K562 (cell line): ENCODE measurements around the gene RALGPS1. TPM values are rescaled to one million over a fixed set of nuclear protein-coding genes. Genes with fewer than 3 reads are reported as not detected.
A peak's percentile ranks its signal among the peaks of the same experiment; 100 is the strongest.

Experiments used
- ATAC-seq: fragments of 200-7000 bp; cut with Tn5 transposase; 3 replicates; pipeline ENCODE4 v1.9.1; 2020; ENCODE audit warnings: moderate library complexity
- BruUV-seq: library from RNA; stranded (reverse); fragments of 400-500 nt; replicated peaks from 2 replicates; lab custom pipeline; 2021; lab: Mats Ljungman, UMichigan
- CTCF ChIA-PET: fragments of 300-600 bp; formaldehyde crosslinking; extraction: SDS; loops from one replicate; lab custom pipeline; 2021; ENCODE audit warnings: low intra/inter-chr PET ratio; lab: Yijun Ruan, JAX
- POLR2A ChIA-PET: fragments of 300-600, 350-650 bp; sonication (Branson Sonifier 250); formaldehyde crosslinking; extraction: SDS; loops from one replicate; lab custom pipeline; 2021; ENCODE audit warnings: antibody characterized with exemption, inconsistent platforms; lab: Yijun Ruan, JAX
- DNase-seq, 4 experiments: peaks; one replicate each; pipeline versions ENCODE4 v3.0.0 to v3.0.0-alpha.2; 2011 to 2018; ENCODE audit warnings: low spot score in 3 of 4, mixed read lengths in 3 of 4; ENCODE audit errors: extremely low read depth in 1 of 4
- FAIRE-seq: peaks from 2 replicates; lab custom pipeline; 2011; peaks lifted over from hg19 to GRCh38; lab: Jason Lieb, UNC
- H2AFZ ChIP-seq: 2 replicates; pipeline ENCODE4 v1.6.0; 2011; ENCODE audit warnings: low read depth, low read length, control low read depth, inconsistent platforms
- H3K27ac ChIP-seq: fragments of 200-600 bp; 3 replicates; pipeline ENCODE4 v1.8.0; 2011; ENCODE audit warnings: low read depth, mild to moderate bottlenecking, control low read depth, inconsistent platforms, low read length, moderate library complexity, mixed read lengths; ENCODE audit errors: extremely low read depth
- H3K27me3 ChIP-seq, 2 experiments: fragments of 300-600 bp in 1 of 2; 2 replicates in 1 of 2; 3 replicates in 1 of 2; pipeline versions ENCODE4 v1.6.0 to v1.8.0; 2011; ENCODE audit warnings: inconsistent platforms in 2 of 2, low read length in 2 of 2, mild to moderate bottlenecking in 1 of 2, mixed read lengths in 1 of 2, moderate library complexity in 1 of 2; ENCODE audit not compliant: control insufficient read depth in 2 of 2, insufficient read depth in 2 of 2
- H3K36me3 ChIP-seq: fragments of 300-600 bp; 3 replicates; pipeline ENCODE4 v1.8.0; 2011; ENCODE audit warnings: mild to moderate bottlenecking, low read length, inconsistent platforms; ENCODE audit not compliant: control insufficient read depth, insufficient read depth
- H3K4me1 ChIP-seq, 2 experiments: fragments of 200-600 bp in 1 of 2; replicated peaks in 1 of 2; 2 replicates in 1 of 2; 3 replicates in 1 of 2; pipeline versions ENCODE4 v1.5.1 to v1.8.0; 2011; ENCODE audit warnings: inconsistent platforms in 2 of 2, low read length in 2 of 2, mild to moderate bottlenecking in 1 of 2, mixed read lengths in 1 of 2, moderate library complexity in 1 of 2; ENCODE audit not compliant: control insufficient read depth in 2 of 2, insufficient read depth in 2 of 2
- H3K4me2 ChIP-seq: 2 replicates; pipeline ENCODE4 v1.6.1; 2011; ENCODE audit warnings: low read length, control low read depth, inconsistent platforms, mixed read lengths; ENCODE audit not compliant: insufficient read depth
- H3K4me3 ChIP-seq: fragments of 200-600 bp; sonication (generic), shearing (Covaris generic); 2 replicates; pipeline ENCODE4 v1.5.1; 2016; ENCODE audit warnings: control low read depth, inconsistent platforms
- H3K79me2 ChIP-seq: fragments of 200-600 bp; 3 replicates; pipeline ENCODE4 v1.8.0; 2011; ENCODE audit warnings: low read length, inconsistent platforms; ENCODE audit not compliant: control insufficient read depth, insufficient read depth
- H3K9ac ChIP-seq, 2 experiments: 2 replicates each; pipeline versions ENCODE4 v1.6.0 to v1.6.1; 2011; ENCODE audit warnings: low read depth in 2 of 2, low read length in 2 of 2, control low read depth in 1 of 2, inconsistent platforms in 1 of 2, mild to moderate bottlenecking in 1 of 2, mixed read lengths in 1 of 2; ENCODE audit not compliant: insufficient read depth in 1 of 2
- H3K9me1 ChIP-seq: one replicate; pipeline ENCODE4 v1.6.0; 2011; ENCODE audit warnings: inconsistent platforms, mild to moderate bottlenecking, low read length, moderate library complexity; ENCODE audit not compliant: control insufficient read depth, insufficient read depth
- H3K9me3 ChIP-seq: replicated peaks from 2 replicates; pipeline ENCODE4 v1.5.1; 2011; ENCODE audit warnings: low read depth, low read length, inconsistent platforms; ENCODE audit not compliant: control insufficient read depth, insufficient read depth
- H4K20me1 ChIP-seq: replicated peaks from 2 replicates; pipeline ENCODE4 v1.6.1; 2011; ENCODE audit warnings: low read length, inconsistent platforms, mixed read lengths; ENCODE audit not compliant: control insufficient read depth, insufficient read depth
- CAMTA2 ChIP-seq: fragments of 250-450 bp; sonication (Bioruptor Pico); conservative IDR thresholded peaks from 2 replicates; pipeline ENCODE4 v1.5.1; 2022
- CEBPB ChIP-seq: fragments of 450-650 bp; IDR thresholded peaks from 2 replicates; pipeline ENCODE4 v1.6.1; 2016; ENCODE audit warnings: missing genetic modification characterization, missing compliant biosample characterization
- CEBPG ChIP-seq, 3 experiments: fragments of 200-800 bp in 1 of 3; sonication (Bioruptor generic) in 1 of 3; sonication (generic) in 1 of 3; formaldehyde crosslinking in 1 of 3; IDR thresholded peaks in 2 of 3; conservative IDR thresholded peaks in 1 of 3; 2 replicates each; pipeline versions ENCODE4 v1.6.1 to v1.8.0; 2016 to 2022; ENCODE audit warnings: missing compliant biosample characterization in 2 of 3, missing genetic modification characterization in 2 of 3, mild to moderate bottlenecking in 1 of 3, missing genetic modification reagents in 1 of 3
- EGR1 ChIP-seq: fragments of 450-650 bp; conservative IDR thresholded peaks from 2 replicates; pipeline ENCODE4 v1.6.1; 2017; ENCODE audit warnings: mild to moderate bottlenecking
- GABPB1 ChIP-seq: sonication (generic); formaldehyde crosslinking; IDR thresholded peaks from 2 replicates; pipeline ENCODE4 v1.8.0; 2022; ENCODE audit warnings: mild to moderate bottlenecking, missing genetic modification reagents
- GTF2A2 ChIP-seq: IDR thresholded peaks from 2 replicates; pipeline ENCODE4 v1.6.1; 2016; ENCODE audit warnings: mild to moderate bottlenecking, missing genetic modification characterization, missing compliant biosample characterization
- NCOA6 ChIP-seq: fragments of 450-650 bp; IDR thresholded peaks from 2 replicates; pipeline ENCODE4 v1.6.1; 2017; ENCODE audit warnings: mild to moderate bottlenecking
- NEUROD1 ChIP-seq: fragments of 150-350 bp; IDR thresholded peaks from 2 replicates; pipeline ENCODE4 v1.6.1; 2014; ENCODE audit warnings: borderline replicate concordance, low read length, low read depth; ENCODE audit not compliant: partially characterized antibody
- PCBP1 ChIP-seq: fragments of 200-400 bp; formaldehyde crosslinking; IDR thresholded peaks from 2 replicates; pipeline ENCODE4 v1.6.1; 2018; ENCODE audit warnings: mild to moderate bottlenecking, low read depth, low read length; ENCODE audit not compliant: poor library complexity, severe bottlenecking
- TEAD2 ChIP-seq: fragments of 450-650 bp; IDR thresholded peaks from 2 replicates; pipeline ENCODE4 v1.6.1; 2016; ENCODE audit warnings: missing genetic modification characterization, control low read depth, missing compliant biosample characterization
- TSC22D4 ChIP-seq: fragments of 450-650 bp; IDR thresholded peaks from 2 replicates; pipeline ENCODE4 v1.6.1; 2016; ENCODE audit warnings: missing genetic modification characterization, missing biosample characterization, control low read depth
- ZBTB8A ChIP-seq: fragments of 450-650 bp; IDR thresholded peaks from 2 replicates; pipeline ENCODE4 v1.6.1; 2018; ENCODE audit warnings: mild to moderate bottlenecking, moderate library complexity; ENCODE audit not compliant: partially characterized antibody
- ZNF124 ChIP-seq: sonication (generic); formaldehyde crosslinking; IDR thresholded peaks from 2 replicates; pipeline ENCODE4 v1.8.1; 2022; ENCODE audit warnings: missing genetic modification reagents
- ZNF174 ChIP-seq: fragments of 250-450 bp; sonication (Bioruptor Pico); IDR thresholded peaks from 2 replicates; pipeline ENCODE4 v1.4.0; 2020; ENCODE audit warnings: mild to moderate bottlenecking
- WGBS: fragments of 100-300 bp; shearing (Covaris generic); methylation state at CpG from one replicate; pipeline ENCODE4 v1.1.6; 2016; ENCODE audit warnings: low coverage, mixed read lengths; ENCODE audit not compliant: insufficient coverage; ENCODE audit errors: missing lambda C conversion rate; 5-methylcytosine and 5-hydroxymethylcytosine counted together
- in situ Hi-C: fragments of 300-500 bp; cut with MboI; formaldehyde crosslinking; loops from 4 replicates; pipeline ENCODE4 v1.15.0; 2018; ENCODE audit warnings: inconsistent platforms, mixed read lengths
- intact Hi-C: fragments of 100-400 bp; cut with micrococcal nuclease; formaldehyde crosslinking; loops from 2 replicates; pipeline ENCODE4 v1.14.2; 2022
- polyA plus RNA-seq, 8 experiments: library from polyadenylated mRNA; depleted of rRNA in 4 of 8; stranded (reverse) in 5 of 8; unstranded in 3 of 8; fragments of >200 nt; fragmentation: Nextera tagmentation in 2 of 8; fragmentation: Illumina TruSeq in 1 of 8; extraction: Ambion mirVana in 2 of 8; extraction: Trizol in 1 of 8; gene quantifications; 2 replicates each; pipeline versions ENCODE4 v1.2.1 to v1.2.3, GENCODE V29; 2011 to 2014; ENCODE audit warnings: inconsistent platforms in 1 of 8, missing spikeins in 1 of 8
- total RNA-seq, 7 experiments: library from RNA; depleted of rRNA in 6 of 7; stranded (reverse); fragments of >200 nt in 6 of 7; fragmentation: Illumina TruSeq in 2 of 7; extraction: Trizol in 2 of 7; gene quantifications; 2 replicates each; pipeline versions ENCODE4 v1.2.1 to v1.2.3, GENCODE V29; 2011 to 2021; ENCODE audit warnings: low replicate concordance in 1 of 7
- TF ChIP-seq, protein P1 (sequence below): conservative IDR thresholded peaks from 2 replicates; pipeline ENCODE4 v1.6.1; 2011; ENCODE audit warnings: low read depth, mild to moderate bottlenecking, low read length; ENCODE audit not compliant: control insufficient read depth
- TF ChIP-seq, protein P2 (sequence below): fragments of 250-450 bp; sonication (Bioruptor Pico); IDR thresholded peaks from 2 replicates; pipeline ENCODE4 v1.4.0; 2020

Gene RALGPS1
- total and polyA plus RNA-seq, 9 of the 15 experiments (the other 6 are each of a cell fraction or from before 2014, with no cell fraction given), result 0.04 to 2.6 (median 1.5) TPM

DNA sequence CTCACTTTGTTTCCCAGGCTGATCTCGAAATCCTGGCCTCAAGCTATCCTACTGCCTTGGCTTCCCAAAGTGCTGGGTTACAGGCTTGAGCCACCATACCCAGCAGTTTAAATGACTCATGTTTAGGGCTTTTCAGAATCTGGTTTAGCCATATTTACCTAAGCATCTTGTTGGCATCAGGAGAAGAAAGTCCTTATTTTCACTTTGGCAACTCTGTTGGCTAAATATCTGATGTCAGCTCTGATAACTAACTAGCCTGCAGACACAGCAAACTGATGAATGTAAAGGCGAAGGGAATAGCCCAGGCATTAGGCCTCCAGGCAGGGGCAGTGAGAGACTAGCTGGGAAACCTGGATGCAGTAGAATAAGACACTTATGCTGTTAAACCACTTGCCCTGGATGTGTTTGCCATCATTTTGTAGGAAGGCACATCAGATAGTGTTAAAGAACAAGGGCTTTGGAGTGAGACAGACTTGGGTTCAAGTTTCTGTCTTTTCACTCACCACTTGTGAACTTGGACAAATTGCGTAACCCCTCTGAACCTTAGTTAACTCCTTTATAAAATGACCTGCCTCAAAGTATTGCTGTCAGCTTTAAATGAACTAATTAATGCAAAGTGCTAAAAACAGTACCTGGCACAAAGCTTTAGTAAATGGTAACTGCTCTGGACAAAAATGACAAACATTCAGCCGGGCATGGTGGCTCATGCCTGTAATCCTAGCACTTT is 315.3 kb downstream of the RALGPS1 start:
- no peak for ATAC-seq
- no TSS peak for BruUV-seq
- DNase-seq, result no peak
- H3K27ac ChIP-seq, result no peak overlapping the region
- no peak for FAIRE-seq
- H2AFZ ChIP-seq, result no peak overlapping the region
- H3K4me3 ChIP-seq, result no peak overlapping the region
- 15% methylated on average over 4 of the region's 4 CpGs for WGBS
- no peaks in the 10 kb centered on the region for H4K20me1 ChIP-seq
- H3K4me2 ChIP-seq, result no peak overlapping the region
- H3K9ac ChIP-seq, result no peak overlapping the region
- CTCF ChIA-PET, result no interaction called here
- intact Hi-C loops (loop anchor here (10.0 kb wide), 1 partner anchor 195 kb away; the partner anchor contains the start of gene ZNF79), in situ Hi-C loops (no loop called here)
- peaks cover 0 to 9% of the 10 kb centered on the region in 2 experiments; a peak in 2 of 5 replicates for H3K27me3 ChIP-seq
- no peaks in the 10 kb centered on the region for H3K9me1 ChIP-seq
- H3K36me3 ChIP-seq, result no peaks in the 10 kb centered on the region
- POLR2A ChIA-PET, result no interaction called here
- H3K79me2 ChIP-seq, result no peaks in the 10 kb centered on the region
- no peaks in the 10 kb centered on the region for H3K9me3 ChIP-seq
- peaks cover 0 to 10% of the 10 kb centered on the region in 2 experiments; a peak in 2 of 5 replicates for H3K4me1 ChIP-seq
- TF ChIP-seq TEAD2 (tag) (no peak), CAMTA2 (CRISPR knock-in tag) (no peak), CEBPB (tag) (peak; percentile 89), ZNF174 (CRISPR knock-in tag) (no peak), GABPB1 (CRISPR knock-in tag) (no peak), PCBP1 (no peak), NCOA6 (no peak), ZNF124 (no peak), ZBTB8A (no peak), EGR1 (no peak), CEBPG (CRISPR knock-in tag; IDR thresholded peaks at IDR 0.05) (peak; percentile 45; the same call in 1 of the 2 replicates), CEBPG (tag; conservative IDR thresholded peaks at IDR 0.05 in 1 of 2, IDR thresholded peaks at IDR 0.05 in 1 of 2) (peak; percentile 63 to 81), TSC22D4 (tag) (no peak), GTF2A2 (tag) (no peak), NEUROD1 (no peak)
- TF ChIP-seq, protein P1, sequence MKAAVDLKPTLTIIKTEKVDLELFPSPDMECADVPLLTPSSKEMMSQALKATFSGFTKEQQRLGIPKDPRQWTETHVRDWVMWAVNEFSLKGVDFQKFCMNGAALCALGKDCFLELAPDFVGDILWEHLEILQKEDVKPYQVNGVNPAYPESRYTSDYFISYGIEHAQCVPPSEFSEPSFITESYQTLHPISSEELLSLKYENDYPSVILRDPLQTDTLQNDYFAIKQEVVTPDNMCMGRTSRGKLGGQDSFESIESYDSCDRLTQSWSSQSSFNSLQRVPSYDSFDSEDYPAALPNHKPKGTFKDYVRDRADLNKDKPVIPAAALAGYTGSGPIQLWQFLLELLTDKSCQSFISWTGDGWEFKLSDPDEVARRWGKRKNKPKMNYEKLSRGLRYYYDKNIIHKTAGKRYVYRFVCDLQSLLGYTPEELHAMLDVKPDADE, result no peak
- TF ChIP-seq, protein P2, sequence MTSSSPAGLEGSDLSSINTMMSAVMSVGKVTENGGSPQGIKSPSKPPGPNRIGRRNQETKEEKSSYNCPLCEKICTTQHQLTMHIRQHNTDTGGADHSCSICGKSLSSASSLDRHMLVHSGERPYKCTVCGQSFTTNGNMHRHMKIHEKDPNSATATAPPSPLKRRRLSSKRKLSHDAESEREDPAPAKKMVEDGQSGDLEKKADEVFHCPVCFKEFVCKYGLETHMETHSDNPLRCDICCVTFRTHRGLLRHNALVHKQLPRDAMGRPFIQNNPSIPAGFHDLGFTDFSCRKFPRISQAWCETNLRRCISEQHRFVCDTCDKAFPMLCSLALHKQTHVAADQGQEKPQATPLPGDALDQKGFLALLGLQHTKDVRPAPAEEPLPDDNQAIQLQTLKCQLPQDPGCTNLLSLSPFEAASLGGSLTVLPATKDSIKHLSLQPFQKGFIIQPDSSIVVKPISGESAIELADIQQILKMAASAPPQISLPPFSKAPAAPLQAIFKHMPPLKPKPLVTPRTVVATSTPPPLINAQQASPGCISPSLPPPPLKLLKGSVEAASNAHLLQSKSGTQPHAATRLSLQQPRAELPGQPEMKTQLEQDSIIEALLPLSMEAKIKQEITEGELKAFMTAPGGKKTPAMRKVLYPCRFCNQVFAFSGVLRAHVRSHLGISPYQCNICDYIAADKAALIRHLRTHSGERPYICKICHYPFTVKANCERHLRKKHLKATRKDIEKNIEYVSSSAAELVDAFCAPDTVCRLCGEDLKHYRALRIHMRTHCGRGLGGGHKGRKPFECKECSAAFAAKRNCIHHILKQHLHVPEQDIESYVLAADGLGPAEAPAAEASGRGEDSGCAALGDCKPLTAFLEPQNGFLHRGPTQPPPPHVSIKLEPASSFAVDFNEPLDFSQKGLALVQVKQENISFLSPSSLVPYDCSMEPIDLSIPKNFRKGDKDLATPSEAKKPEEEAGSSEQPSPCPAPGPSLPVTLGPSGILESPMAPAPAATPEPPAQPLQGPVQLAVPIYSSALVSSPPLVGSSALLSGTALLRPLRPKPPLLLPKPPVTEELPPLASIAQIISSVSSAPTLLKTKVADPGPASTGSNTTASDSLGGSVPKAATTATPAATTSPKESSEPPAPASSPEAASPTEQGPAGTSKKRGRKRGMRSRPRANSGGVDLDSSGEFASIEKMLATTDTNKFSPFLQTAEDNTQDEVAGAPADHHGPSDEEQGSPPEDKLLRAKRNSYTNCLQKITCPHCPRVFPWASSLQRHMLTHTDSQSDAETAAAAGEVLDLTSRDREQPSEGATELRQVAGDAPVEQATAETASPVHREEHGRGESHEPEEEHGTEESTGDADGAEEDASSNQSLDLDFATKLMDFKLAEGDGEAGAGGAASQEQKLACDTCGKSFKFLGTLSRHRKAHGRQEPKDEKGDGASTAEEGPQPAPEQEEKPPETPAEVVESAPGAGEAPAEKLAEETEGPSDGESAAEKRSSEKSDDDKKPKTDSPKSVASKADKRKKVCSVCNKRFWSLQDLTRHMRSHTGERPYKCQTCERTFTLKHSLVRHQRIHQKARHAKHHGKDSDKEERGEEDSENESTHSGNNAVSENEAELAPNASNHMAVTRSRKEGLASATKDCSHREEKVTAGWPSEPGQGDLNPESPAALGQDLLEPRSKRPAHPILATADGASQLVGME (CRISPR knock-in tag), result no peak
